ENCODE measurements around the gene OBSCN. TPM values are rescaled to one million over a fixed set of nuclear protein-coding genes. Genes with fewer than 3 reads are reported as not detected.

Gene OBSCN
- total RNA-seq, 1 donor from 2014 or later = 25.7 TPM

GRCh38 chr1:228258486-228258885 is 50.6 kb downstream of the OBSCN start:
- Mint-ChIP-seq H3K4me1 (ENCODE audit: low read depth, unreplicated experiment) (no peaks in the 10 kb centered on the region), H3K9me3 (ENCODE audit: unreplicated experiment) (peaks cover 3% of the 10 kb centered on the region), H3K4me3 (ENCODE audit: unreplicated experiment) (no peak overlapping the region), H3K27ac (ENCODE audit: unreplicated experiment) (no peak overlapping the region), H3K36me3 (ENCODE audit: unreplicated experiment) (peaks cover 13% of the 10 kb centered on the region), H3K27me3 (ENCODE audit: unreplicated experiment) (no peaks in the 10 kb centered on the region)
- DNase-seq = no peak
- no peak for TF ChIP-seq CTCF (IDR thresholded peaks at IDR 0.05; ENCODE audit: partially characterized antibody, unreplicated experiment)

GRCh38 chr1:228259368-228259894 is 51.6 kb downstream of the OBSCN start:
- Mint-ChIP-seq H3K4me3 (ENCODE audit: unreplicated experiment) (no peak overlapping the region), H3K9me3 (ENCODE audit: unreplicated experiment) (peaks cover 3% of the 10 kb centered on the region), H3K4me1 (ENCODE audit: low read depth, unreplicated experiment) (no peaks in the 10 kb centered on the region), H3K27ac (ENCODE audit: unreplicated experiment) (no peak overlapping the region), H3K36me3 (ENCODE audit: unreplicated experiment) (peaks cover 13% of the 10 kb centered on the region), H3K27me3 (ENCODE audit: unreplicated experiment) (no peaks in the 10 kb centered on the region)
- no peak for TF ChIP-seq CTCF (IDR thresholded peaks at IDR 0.05; ENCODE audit: partially characterized antibody, unreplicated experiment)
- DNase-seq = no peak

GRCh38 chr1:228259951-228260350 is 52.1 kb downstream of the OBSCN start:
- Mint-ChIP-seq H3K36me3 (ENCODE audit: unreplicated experiment) (peaks cover 13% of the 10 kb centered on the region), H3K27ac (ENCODE audit: unreplicated experiment) (no peak overlapping the region), H3K9me3 (ENCODE audit: unreplicated experiment) (peaks cover 2% of the 10 kb centered on the region), H3K4me3 (ENCODE audit: unreplicated experiment) (no peak overlapping the region), H3K4me1 (ENCODE audit: low read depth, unreplicated experiment) (no peaks in the 10 kb centered on the region), H3K27me3 (ENCODE audit: unreplicated experiment) (no peaks in the 10 kb centered on the region)
- no peak for DNase-seq
- TF ChIP-seq CTCF (IDR thresholded peaks at IDR 0.05; ENCODE audit: partially characterized antibody, unreplicated experiment) = no peak

- Mint-ChIP-seq H3K36me3 (ENCODE audit: unreplicated experiment) (peaks cover 4% of the 10 kb centered on the region), H3K27ac (ENCODE audit: unreplicated experiment) (no peak overlapping the region), H3K4me1 (ENCODE audit: low read depth, unreplicated experiment) (no peaks in the 10 kb centered on the region), H3K27me3 (ENCODE audit: unreplicated experiment) (no peaks in the 10 kb centered on the region), H3K9me3 (ENCODE audit: unreplicated experiment) (no peaks in the 10 kb centered on the region), H3K4me3 (ENCODE audit: unreplicated experiment) (no peak overlapping the region)
- no peak for TF ChIP-seq CTCF (IDR thresholded peaks at IDR 0.05; ENCODE audit: partially characterized antibody, unreplicated experiment)
- no peak for DNase-seq
These were observed 53.9 kb downstream of the OBSCN start for GRCh38 chr1:228261706-228262105.

GRCh38 chr1:228262475-228262874 is 54.6 kb downstream of the OBSCN start:
- DNase-seq = no peak
- peaks cover 4% of the 10 kb centered on the region for H3K36me3 Mint-ChIP-seq (ENCODE audit: unreplicated experiment)
- no peaks in the 10 kb centered on the region for H3K4me1 Mint-ChIP-seq (ENCODE audit: low read depth, unreplicated experiment)

More at GRCh38 chr1:228262475-228262874, 54.6 kb downstream of the OBSCN start:
- Mint-ChIP-seq H3K4me3 (ENCODE audit: unreplicated experiment) (no peak overlapping the region), H3K9me3 (ENCODE audit: unreplicated experiment) (no peaks in the 10 kb centered on the region), H3K27me3 (ENCODE audit: unreplicated experiment) (no peaks in the 10 kb centered on the region), H3K27ac (ENCODE audit: unreplicated experiment) (no peak overlapping the region)
- TF ChIP-seq CTCF (IDR thresholded peaks at IDR 0.05; ENCODE audit: partially characterized antibody, unreplicated experiment) = no peak

Data from glutamatergic neuron (in vitro differentiated cells).